NCI-H510A (cell line): Measurements from ENCODE around the gene PLD1.
"Not testable (repeated sequence)": the region's sequence is repeated elsewhere in the genome, so short reads cannot be mapped to it uniquely, and the experiment has no call there.

Source experiments
- DNase-seq: peaks from one replicate; lab custom pipeline; 2025; lab: John Stamatoyannopoulos, UW

PLD1 gene

DNA sequence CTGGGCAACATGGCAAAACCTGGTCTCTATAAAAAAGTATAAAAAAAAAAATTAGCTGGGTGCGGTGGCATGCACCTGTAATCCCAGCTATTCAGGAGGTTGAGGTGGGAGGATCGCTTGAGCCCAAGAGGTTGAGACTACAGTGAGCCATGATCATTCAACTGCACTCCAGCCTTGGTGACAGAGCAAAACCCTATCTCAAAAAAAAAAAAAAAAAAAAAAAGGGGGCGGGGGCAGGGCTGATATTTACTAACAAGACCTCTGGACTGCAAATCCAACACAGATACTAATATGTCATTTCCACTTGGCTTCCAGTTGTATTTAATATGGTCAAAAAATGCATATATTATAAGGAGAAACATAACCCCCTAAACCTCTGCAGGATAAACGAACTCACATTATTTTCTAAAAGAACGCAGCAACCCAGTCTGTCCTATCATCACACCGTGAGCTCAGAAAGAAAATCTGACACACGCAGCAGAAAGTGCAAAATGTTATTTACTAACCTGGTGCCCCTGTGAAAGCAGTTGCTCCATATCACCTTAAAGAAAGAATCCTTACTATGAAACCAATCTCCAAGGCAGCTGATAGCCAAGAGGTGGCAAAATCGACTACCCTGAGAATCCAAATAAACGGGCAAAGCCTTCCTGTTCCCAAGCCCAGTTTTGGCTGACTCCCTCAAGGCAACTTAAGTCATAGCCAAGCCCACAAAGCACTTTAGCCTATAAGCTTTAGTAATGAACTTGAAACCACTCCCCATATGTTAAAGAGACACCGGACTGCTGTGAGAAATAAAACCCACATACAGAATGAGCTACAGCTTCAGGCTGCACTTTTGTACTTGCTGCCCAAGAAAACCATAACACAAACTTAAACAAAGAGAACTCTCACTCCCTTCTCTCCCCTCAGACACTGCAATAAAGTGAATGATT is 39.3 kb downstream of the PLD1 start:
- DNase-seq, result peak; percentile 25

DNA sequence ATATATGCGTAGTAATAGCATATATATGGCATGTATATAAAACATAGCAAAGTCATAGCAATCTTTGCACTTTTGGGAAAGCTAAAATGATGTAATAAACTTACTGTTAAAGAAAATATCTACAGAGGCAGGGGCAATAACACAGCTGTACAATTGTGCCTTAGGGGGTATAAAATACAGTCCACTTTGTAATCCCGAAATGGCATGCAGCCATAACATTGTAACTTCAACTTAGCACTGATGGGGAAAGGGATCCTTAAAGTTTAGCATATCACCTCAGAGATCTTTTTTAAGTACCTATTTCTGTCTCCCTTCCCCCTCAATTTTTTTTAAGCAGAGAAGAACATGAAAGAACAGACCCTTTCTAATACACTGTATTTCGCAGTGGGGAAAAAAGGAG is 40.8 kb downstream of the PLD1 start:
- DNase-seq, result no peak

DNA sequence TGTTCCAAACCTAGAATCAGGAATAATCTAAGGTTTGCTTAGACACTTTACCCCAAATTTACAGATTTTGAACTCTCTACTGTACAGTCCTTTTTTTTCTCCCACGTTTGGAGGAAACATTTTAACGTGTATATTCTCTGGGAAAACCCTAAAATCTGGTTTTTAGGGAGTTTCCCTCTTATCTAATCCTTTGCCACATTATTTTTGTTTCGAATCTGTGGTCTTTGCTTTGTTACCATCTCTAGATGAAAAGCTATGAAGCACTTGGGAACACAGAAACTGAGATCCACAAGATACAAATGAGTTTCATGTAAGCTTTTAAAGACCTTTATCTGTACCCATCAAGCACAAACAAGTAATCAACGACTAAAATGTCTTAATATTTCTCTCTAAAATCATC is 41.3 kb downstream of the PLD1 start:
- DNase-seq, result no peak

DNA sequence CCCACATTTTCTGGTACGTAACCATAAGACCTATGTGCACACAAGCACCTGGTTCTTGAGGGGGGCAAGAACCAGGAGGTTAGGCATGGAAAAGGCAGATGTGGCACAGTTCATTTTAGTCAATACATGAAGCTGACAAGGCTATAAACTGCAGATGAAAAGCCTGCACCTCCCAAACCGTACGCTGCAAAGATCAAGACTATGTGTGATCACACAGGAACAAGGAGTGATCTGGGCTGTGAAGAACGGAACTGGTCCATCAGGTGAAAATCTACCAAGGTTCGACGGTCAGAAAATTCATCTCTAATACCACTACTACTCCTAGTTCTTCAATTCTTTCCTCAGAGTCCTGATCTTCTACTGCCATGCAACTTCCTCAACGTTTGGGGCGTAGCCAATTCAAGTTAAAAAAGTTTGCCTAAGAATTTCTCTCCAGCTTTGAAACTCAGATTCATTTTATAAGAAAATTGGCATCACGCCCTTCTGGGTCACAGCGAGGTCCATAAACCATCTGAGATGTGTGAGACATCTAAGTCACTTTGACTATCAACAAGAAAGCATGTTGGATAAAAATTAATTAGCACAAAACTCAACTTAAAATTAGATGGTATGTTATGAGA is 41.9 kb downstream of the PLD1 start:
- DNase-seq, result no peak

DNA sequence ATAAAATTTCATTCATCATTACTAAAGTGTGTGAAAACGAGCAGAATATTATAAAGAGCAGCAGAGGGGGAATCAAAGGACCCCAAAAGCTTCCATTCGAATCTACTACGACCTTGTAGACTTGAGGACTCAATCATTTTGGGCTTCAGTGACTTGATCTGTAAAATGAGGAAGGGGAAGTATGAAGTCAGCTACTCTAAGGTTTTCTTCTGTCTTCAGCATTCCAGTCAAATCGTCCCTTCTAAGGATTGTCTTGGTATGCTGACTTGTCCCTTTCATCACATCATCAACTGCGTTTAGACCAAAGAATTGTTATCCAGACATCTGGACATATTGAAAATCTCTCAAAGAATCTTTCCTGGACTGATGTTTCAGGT is 44.8 kb downstream of the PLD1 start:
- DNase-seq, result no peak

DNA sequence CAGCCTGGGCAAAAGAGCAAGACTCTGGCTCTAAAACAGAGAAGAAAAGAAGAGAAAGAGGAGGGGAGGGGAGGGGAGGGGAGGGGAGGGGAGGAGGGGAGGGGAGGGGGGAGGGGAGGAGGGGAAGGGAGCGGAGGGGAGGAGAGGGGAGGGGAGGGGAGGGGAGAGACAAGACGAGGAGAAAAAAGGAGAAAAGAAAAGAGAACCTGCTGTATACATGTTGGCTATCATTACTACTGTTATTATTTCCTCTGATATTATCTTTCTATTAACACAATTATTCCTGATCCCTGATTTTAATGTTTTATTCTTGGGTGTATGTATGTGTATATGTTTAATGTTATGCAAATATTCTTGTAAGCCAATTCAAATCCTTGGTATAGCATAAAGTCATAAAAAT is 46.9 kb downstream of the PLD1 start:
- no peak for DNase-seq

DNA sequence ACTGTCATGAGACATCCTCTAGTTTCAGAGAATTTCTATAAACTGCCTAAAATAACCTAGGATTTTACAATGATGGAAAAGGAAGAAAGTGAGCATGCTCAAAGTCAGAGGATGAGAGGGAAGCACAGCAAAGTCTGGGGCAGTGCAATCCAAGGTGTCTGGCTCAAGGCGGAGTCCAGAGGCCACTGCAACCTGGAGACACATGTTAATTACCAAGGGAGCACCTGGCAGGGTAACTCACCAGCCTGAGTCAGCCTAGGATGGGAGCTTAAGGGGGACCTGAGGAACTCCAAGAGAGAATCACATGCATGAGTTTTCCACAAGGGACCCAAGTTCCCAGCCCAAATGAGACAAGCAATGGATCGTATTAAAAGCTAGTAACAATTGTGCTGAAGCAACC is 49.8 kb downstream of the PLD1 start:
- no peak for DNase-seq

DNA sequence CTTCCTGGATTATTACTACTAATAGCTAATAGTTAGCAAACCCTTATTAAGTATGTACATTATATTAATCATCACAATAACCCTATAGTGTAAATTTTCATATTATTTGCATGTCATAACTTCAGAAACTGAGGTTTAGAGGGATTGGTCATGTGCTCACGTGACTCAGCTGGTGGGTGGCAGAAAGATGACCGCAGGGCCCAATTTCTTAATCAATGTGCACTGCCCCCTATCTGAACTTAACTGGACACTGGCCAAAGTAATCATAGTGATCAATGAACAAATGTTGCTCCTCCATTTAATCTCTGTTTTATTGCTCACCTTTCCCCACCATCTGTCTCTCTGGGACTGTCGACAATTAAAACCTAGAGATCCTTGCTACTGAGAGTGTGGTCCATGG is 52.2 kb downstream of the PLD1 start:
- no peak for DNase-seq

DNA sequence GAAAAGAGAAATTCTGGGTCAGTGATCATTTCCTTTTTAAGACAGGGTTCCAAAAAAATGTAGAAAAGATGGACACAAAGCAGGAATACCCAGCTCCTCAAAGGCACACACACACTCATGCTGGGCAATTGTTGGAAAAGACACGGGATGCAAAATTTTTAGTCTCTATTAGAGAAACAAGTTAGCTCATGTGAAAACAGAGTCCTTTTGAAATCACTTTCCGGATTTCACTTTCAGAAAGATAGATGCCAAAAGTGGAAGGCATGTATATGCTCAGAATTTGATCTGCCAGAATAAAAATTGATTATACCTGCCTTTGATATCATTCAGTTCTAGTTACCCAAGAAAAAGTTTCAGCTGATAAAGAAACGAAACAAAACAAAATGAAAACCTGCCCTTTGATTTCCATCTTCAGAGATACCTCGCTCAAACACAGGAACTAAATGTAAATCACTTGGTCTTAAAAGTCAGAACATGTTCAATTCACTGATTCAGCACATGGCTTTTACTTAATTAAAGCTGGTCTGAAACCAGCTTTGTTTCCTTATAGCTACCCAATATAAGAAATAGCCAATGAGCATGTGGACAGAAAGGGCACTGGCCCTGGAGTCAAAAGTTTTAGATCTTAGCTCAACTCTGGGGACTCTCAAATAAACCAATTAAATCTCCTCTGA is 52.8 kb downstream of the PLD1 start:
- DNase-seq, result no peak

DNA sequence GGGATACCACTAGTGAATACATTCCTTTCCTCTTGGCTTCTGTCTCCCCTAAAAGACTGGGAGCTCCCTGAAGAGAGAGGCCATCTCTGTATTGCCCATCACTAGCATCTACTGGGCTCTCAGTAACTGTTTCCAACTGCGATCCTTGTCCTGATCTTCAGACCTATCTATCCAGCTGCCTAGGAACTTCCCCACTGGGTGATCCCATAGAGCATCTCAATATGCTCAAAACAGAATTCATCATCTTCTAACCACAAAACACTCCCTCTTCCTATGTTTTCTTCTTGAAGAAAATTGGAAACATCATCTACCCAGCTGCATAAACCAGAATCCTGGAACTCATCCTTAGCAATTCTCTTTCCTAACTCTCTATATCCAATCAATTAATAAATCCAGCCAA is 54.6 kb downstream of the PLD1 start:
- DNase-seq, result no peak

DNA sequence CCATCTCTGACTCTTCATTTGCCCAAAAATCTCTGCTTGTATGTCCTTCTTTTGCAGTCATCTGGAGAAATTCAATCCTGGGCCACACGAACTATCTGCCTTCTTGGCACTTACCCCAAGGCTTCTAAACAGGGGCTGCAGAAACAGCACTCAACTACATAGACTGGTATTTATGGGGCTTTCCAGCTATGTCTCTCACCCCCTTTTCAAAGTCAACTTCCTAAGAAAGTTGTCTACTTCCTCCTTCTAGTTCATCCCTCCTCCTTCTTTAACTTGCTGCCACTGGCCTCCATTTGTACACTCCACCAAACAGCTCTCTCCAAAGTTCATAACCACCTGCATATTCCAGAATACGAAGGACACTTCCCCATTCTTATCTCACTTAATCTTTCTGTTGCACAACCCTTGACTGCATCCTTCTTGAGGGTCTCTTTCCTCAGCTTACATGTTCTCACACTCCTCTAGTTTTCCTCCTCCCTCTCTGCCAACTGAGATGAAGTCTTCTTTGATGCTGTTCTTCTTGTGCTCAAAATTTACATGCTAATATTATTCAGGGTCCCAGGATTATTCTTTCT is 55.2 kb downstream of the PLD1 start:
- no peak for DNase-seq

DNA sequence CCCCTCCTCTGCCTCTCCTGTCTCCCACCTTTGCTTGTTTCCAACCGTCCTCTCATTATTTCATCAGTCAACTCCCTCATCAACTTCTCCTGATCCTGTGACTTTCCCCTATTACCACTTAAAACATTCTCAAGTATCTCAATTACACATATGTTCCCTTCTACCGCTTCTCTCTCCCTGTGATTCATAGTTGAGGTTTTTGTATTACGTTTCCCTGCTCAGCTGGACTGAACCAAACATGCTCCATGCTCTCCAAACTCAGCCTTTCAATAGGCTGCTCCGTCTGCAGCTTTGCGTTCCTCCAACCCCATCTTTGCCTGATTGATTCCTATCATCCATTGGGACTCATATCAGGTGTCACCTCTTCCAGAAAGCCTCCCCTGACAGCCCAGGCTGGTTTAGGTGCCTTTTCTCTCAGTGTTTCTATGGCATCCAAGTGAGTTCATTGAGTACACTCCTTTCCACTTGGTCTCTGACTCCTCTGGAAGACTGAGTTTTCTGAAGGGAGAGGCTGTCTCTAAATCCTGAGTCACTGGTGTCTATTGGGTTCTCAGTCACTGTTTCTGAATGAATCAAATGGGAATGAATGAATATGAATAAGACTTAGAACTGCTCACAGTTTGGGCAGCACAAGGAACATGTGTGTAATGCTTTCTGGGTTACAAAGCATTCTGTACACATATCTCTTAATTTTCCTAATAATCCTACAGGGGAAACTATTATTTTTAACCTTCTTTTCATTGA is 56.4 kb downstream of the PLD1 start:
- no peak for DNase-seq

DNA sequence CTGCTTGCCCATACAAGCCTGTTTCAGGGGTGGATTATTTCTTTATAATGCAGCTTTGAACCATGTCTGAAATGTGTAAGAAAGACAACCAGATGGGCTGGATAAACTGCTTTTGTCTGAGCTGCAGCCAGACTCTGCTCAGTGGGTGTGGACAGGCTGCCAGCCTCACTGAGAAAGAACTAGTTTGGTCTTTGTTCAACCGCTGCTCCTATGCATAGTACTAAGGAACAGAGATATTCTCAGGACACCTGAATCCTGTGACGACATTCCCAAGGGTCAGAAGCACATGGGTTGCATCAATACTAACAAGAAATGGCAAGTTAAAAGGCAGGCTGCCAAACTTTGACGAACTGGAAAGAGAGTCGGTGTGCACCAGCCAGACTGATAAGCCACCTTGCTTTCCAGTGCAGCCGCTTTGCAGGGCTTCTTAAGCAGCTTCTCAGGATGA is 57.2 kb downstream of the PLD1 start:
- no peak for DNase-seq

DNA sequence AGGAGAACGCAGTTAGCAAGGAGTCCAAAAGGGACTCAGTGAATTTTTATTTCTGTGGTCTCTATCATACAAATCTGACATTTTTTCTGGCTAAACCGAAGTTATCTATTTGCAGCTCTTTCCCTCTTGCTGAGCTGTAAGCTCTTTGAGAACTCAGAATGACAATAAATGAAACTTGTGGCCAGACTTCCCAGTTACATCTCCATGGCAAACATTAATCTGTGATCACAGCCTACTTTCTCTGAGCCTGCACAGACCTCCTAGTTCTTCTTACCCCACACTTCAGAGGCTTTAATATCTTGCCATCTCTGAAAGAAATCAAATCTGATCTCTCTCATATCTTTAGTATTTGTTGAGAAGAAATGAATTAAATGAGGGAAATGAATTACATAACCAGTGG is 58.0 kb downstream of the PLD1 start:
- no peak for DNase-seq

DNA sequence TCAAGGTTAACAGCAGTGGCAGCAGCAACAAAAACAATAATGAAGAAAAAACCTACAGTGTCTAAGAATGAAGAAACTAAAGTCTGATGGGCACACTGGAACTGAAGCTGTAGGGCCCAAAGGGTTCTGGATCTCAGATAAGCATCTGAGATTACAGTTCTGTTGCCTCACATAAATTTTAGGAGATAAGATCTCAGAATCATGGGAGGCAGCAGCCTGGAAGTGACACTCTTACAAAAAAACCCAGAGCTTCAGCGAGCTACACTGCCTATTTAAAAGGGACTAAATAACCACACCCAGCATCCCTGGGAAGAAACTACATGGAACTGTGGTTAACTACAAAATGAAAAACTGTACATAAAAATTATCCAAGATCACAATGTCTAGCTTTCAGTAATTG is 61.2 kb downstream of the PLD1 start:
- DNase-seq, result no peak

DNA sequence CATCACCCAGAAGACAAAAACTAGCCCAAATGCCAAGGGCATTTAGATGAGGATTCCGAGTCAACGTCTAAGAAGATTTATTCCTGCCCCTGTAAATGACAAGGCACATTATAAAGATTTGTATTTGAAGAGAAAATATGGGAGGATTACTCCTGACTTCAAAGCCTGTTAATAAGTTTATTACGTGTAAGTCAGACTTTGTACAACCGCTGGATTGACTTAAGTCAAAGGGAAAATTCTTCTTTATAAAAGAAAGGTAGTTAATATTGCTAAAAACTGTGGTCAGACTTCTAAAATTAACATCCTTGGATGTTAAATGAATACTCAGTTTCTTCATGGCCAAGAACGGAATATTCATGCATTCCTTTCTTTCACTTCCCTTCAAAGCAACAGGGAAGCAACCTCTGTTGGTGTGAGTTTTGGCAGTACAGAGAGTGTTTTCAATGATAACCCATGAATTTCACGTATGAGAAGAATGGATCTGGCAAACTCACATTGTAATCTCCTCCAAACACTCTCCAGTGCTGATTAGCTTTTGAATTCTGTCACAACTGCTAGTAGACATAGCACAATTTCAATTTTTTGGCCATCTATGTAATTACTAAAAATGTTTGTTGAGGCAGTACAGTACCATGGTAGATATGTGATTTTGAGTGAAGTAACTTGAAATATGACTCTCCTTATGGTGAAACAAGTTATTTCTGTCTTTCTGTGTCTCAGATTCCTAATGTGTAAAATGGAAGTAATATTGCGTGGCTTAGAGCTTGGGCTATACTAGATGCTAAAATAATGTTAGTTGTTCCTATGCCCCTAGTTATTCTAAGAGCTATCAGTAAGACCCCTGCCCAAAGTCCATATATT is 62.0 kb downstream of the PLD1 start:
- DNase-seq, result no peak

DNA sequence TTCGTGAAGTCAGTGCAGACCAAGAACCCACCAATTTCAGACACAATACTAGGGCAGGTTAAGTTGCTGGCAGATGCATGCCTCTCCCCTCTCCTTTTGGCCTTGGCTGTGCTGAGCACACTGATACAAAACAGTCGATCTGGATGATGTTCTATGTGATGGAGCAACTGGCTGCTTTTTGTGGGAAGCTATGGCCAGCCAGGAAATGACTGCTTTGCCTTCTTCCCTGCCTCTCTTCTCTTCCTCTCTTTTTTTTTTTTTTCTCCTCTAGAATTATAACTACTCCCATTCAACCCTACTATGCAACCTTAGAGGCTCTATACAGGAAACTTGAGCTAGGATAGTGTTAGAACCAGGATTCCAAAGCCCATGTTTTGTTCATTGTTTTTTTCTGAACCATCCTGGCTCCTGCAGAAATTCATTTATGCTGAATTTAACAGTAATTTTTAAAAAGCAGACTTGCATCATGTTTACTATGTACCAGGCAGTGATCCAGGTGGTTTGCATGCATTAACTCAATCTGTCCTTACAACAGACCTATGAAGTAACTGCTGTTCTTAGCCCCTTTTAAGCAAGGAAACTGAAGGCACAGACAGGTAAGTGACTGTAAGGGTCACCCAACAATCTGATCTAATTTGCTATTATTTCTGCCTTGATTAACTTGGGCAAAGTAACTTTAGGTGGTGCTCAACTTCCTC is 62.9 kb downstream of the PLD1 start:
- DNase-seq, result no peak

DNA sequence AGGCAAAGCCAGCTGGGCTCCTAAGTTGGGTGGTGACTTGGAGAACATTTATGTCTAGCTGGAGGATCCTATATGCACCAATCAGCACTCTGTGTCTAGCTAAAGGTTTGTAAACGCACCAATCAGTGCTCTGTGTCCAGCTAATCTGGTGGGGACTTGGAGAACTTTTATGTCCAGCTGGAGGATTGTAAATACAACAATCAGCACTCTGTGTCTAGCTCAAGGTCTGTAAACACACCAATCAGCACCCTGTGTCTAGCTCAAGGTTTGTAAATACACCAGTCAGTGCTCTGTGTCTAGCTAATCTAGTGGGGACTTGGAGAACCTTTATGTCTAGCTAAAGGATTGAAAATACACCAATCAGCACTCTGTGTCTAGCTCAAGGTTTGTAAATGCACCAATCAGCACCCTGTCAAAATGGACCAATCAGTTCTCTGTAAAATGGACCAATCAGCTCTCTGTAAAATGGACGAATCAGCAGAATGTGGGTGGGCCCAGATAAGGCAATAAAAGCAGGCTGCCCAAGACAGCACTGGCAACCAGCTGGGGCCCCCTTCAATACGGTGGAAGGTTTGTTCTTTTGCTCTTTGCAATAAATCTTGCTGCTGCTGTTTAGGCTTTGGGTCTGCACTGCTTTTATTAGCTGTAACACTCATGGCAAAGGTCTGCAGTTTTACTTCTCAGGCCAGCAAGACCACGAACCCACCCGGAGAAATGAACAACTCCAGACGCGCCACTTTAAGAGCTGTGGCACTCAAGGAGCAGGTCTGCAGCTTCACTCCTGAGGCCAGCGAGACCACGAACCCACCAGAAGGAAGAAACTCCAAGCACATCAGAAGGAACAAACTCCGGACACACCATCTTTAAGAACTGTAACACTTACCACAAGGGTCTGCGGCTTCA is 63.7 kb downstream of the PLD1 start:
- not testable (repeated sequence) for DNase-seq

DNA sequence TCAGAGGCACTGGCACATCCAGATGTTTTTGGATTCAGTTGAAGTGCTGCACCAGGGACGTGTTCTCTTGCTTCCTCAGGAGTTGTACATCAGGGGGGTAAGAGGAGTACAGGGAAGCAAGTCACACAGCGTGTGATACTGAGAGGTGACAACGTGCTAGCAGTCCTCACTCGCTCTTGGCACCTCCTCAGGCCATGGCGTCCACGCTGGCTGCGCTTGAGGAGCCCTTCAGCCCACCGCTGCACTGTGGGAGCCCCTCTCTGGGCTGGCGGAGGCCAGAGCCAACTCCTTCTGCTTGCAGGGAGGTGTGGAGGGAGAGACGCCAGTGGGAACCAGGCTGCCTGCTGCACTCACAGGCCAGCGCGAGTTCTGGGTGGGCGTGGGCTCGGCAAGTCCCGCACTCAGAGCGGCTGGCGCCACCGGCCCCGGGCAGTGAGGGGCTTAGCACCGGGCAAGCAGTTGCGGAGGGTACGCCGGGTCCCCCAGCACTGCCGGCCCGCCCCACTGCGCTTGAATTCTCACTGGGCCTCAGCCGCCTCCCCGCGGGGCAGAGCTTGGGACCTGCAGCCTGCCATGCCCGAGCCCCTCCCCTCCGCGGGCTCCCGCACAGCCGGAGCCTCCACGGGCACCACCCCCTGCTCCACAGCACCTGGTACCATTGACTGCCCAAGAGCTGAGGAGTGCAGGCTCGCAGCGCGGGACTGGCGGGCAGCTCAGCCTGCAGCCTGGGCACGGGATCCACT is 64.5 kb downstream of the PLD1 start:
- no peak for DNase-seq
